ENCODE measurements around the gene MAML2.

Gene MAML2

GRCh38 chr11:96054870-96055705 is 287.9 kb downstream of the MAML2 start:
- no peak for DNase-seq

- DNase-seq, result no peak
These were observed 289.9 kb downstream of the MAML2 start for GRCh38 chr11:96052921-96053651.

- DNase-seq, result no peak
These were observed 291.2 kb downstream of the MAML2 start for GRCh38 chr11:96051820-96052219.

- DNase-seq, result no peak
These were observed 292.4 kb downstream of the MAML2 start for GRCh38 chr11:96050435-96051182.

- no peak for DNase-seq
These were observed 293.6 kb downstream of the MAML2 start for GRCh38 chr11:96049426-96049825.

- no peak for DNase-seq
These were observed 297.2 kb downstream of the MAML2 start for GRCh38 chr11:96045622-96046456.

GRCh38 chr11:96044747-96045146 is 298.2 kb downstream of the MAML2 start:
- DNase-seq, result no peak

GRCh38 chr11:96044311-96044710 is 298.7 kb downstream of the MAML2 start:
- DNase-seq, result no peak

GRCh38 chr11:96043291-96043690 is 299.7 kb downstream of the MAML2 start:
- no peak for DNase-seq

GRCh38 chr11:96038046-96038445 is 304.9 kb downstream of the MAML2 start:
- DNase-seq, result no peak

GRCh38 chr11:96037405-96037949 is 305.5 kb downstream of the MAML2 start:
- no peak for DNase-seq

- DNase-seq, result no peak
These were observed 306.1 kb downstream of the MAML2 start for GRCh38 chr11:96036863-96037262.

- DNase-seq, result no peak
These were observed 307.3 kb downstream of the MAML2 start for GRCh38 chr11:96035740-96036078.

- no peak for DNase-seq
These were observed 307.8 kb downstream of the MAML2 start for GRCh38 chr11:96035031-96035739.

GRCh38 chr11:96033599-96033998 is 309.4 kb downstream of the MAML2 start:
- no peak for DNase-seq

- DNase-seq, result no peak
These were observed 309.9 kb downstream of the MAML2 start for GRCh38 chr11:96033095-96033494.

- DNase-seq, result no peak
These were observed 314.2 kb downstream of the MAML2 start for GRCh38 chr11:96028746-96029145.

GRCh38 chr11:96027021-96027420 is 316.0 kb downstream of the MAML2 start:
- DNase-seq, result no peak

- DNase-seq, result no peak
These were observed 316.7 kb downstream of the MAML2 start for GRCh38 chr11:96026310-96026709.

- DNase-seq, result no peak
These were observed 318.3 kb downstream of the MAML2 start for GRCh38 chr11:96024666-96025065.

- no peak for DNase-seq
These were observed 319.7 kb downstream of the MAML2 start for GRCh38 chr11:96023275-96023674.

Data from activated T-cell treated with anti-CD3 and anti-CD28 coated beads for 4 hours (primary cell).